ENCODE measurements around the gene GCNT3.

GRCh38 chr15:59595434-59595915, 16.1 kb upstream of the GCNT3 start:
- TF ChIP-seq CTCF (conservative IDR thresholded peaks at IDR 0.05; ENCODE audit: low read length) = no peak
- no peak for TF ChIP-seq EZH2phosphoT487 (IDR thresholded peaks at IDR 0.05; ENCODE audit: borderline replicate concordance)

Measured in Loucy (cell line).